Astrocyte (in vitro differentiated cells and primary cell): ENCODE measurements around the gene ANO7. TPM values are rescaled to one million over a fixed set of nuclear protein-coding genes. Genes with fewer than 3 reads are reported as not detected.

Experiments
- DNase-seq: peaks from one replicate; pipeline ENCODE4 v3.0.0-alpha.2; 2010; ENCODE audit warnings: low read depth
- FAIRE-seq: peaks from 2 replicates; lab custom pipeline; 2011; peaks lifted over from hg19 to GRCh38; lab: Jason Lieb, UNC
- H2AFZ ChIP-seq: 2 replicates; pipeline ENCODE4 v1.6.0; 2012; ENCODE audit warnings: low read depth, low read length, inconsistent platforms
- H3K27ac ChIP-seq: 2 replicates; pipeline ENCODE4 v1.5.1; 2011; ENCODE audit warnings: low read depth, low read length, inconsistent platforms
- H3K27me3 ChIP-seq: 2 replicates; pipeline ENCODE4 v1.6.0; 2011; ENCODE audit warnings: low read length, inconsistent platforms; ENCODE audit not compliant: insufficient read depth
- H3K36me3 ChIP-seq: 2 replicates; pipeline ENCODE4 v1.5.1; 2011; ENCODE audit warnings: low read length, inconsistent platforms; ENCODE audit not compliant: insufficient read depth
- H3K4me1 ChIP-seq: 2 replicates; pipeline ENCODE4 v1.5.1; 2011; ENCODE audit warnings: low read length, inconsistent platforms; ENCODE audit not compliant: insufficient read depth
- H3K4me2 ChIP-seq: 2 replicates; pipeline ENCODE4 v1.6.0; 2012; ENCODE audit warnings: low read length, inconsistent platforms
- H3K4me3 ChIP-seq: 2 replicates; pipeline ENCODE4 v1.5.1; 2011; ENCODE audit warnings: low read depth, mild to moderate bottlenecking, low read length, inconsistent platforms; ENCODE audit not compliant: insufficient read depth
- H3K79me2 ChIP-seq: 2 replicates; pipeline ENCODE4 v1.6.0; 2012; ENCODE audit warnings: mild to moderate bottlenecking, low read length, inconsistent platforms; ENCODE audit not compliant: insufficient read depth
- H3K9ac ChIP-seq: 2 replicates; pipeline ENCODE4 v1.6.0; 2012; ENCODE audit warnings: mild to moderate bottlenecking, low read length, inconsistent platforms
- H3K9me3 ChIP-seq: 2 replicates; pipeline ENCODE4 v1.5.1; 2012; ENCODE audit warnings: low read depth, mild to moderate bottlenecking, low read length, inconsistent platforms; ENCODE audit not compliant: insufficient read depth
- H4K20me1 ChIP-seq: 2 replicates; pipeline ENCODE4 v1.6.0; 2012; ENCODE audit warnings: low read length, inconsistent platforms; ENCODE audit not compliant: insufficient read depth
- H3K27ac Mint-ChIP-seq: one replicate; pipeline ENCODE4 v1.8.0; 2021; ENCODE audit warnings: mild to moderate bottlenecking, mixed read lengths; ENCODE audit not compliant: unreplicated experiment
- H3K27me3 Mint-ChIP-seq: one replicate; pipeline ENCODE4 v1.8.0; 2021; ENCODE audit warnings: low read depth, mixed read lengths; ENCODE audit not compliant: unreplicated experiment
- H3K36me3 Mint-ChIP-seq: one replicate; pipeline ENCODE4 v1.8.0; 2021; ENCODE audit warnings: low read depth, mixed read lengths; ENCODE audit not compliant: unreplicated experiment
- H3K4me1 Mint-ChIP-seq: one replicate; pipeline ENCODE4 v1.8.0; 2021; ENCODE audit warnings: low read depth, mixed read lengths; ENCODE audit not compliant: unreplicated experiment
- H3K4me3 Mint-ChIP-seq: one replicate; pipeline ENCODE4 v1.8.0; 2021; ENCODE audit warnings: mild to moderate bottlenecking, moderate library complexity, mixed read lengths; ENCODE audit not compliant: unreplicated experiment
- H3K9me3 Mint-ChIP-seq: one replicate; pipeline ENCODE4 v1.8.0; 2021; ENCODE audit warnings: mild to moderate bottlenecking, mixed read lengths; ENCODE audit not compliant: unreplicated experiment
- CTCF ChIP-seq: IDR thresholded peaks from 2 replicates; pipeline ENCODE4 v1.5.1; 2011; ENCODE audit warnings: low read depth, mild to moderate bottlenecking, inconsistent platforms, low read length, moderate library complexity; ENCODE audit not compliant: insufficient read depth
- EZH2 ChIP-seq: IDR thresholded peaks from 2 replicates; pipeline ENCODE4 v1.6.1; 2012; ENCODE audit warnings: mild to moderate bottlenecking, low read length, inconsistent platforms; ENCODE audit not compliant: insufficient read depth
- total RNA-seq: library from RNA; stranded (reverse); gene quantifications from 2 replicates; pipeline ENCODE4 v1.2.1, GENCODE V29; 2021

Gene ANO7
- total RNA-seq, 1 donor from 2014 or later = 7.1 TPM

- Histone ChIP-seq H3K9me3 (no peaks in the 10 kb centered on the region), H2AFZ (no peak overlapping the region), H3K4me1 (peaks cover 27% of the 10 kb centered on the region), H4K20me1 (peaks cover 22% of the 10 kb centered on the region), H3K9ac (no peak overlapping the region), H3K36me3 (peaks cover 10% of the 10 kb centered on the region), H3K27me3 (no peaks in the 10 kb centered on the region), H3K79me2 (no peaks in the 10 kb centered on the region), H3K4me2 (no peak overlapping the region), H3K27ac (no peak overlapping the region), H3K4me3 (no peak overlapping the region)
- H3K9me3 Mint-ChIP-seq = no peaks in the 10 kb centered on the region
- peaks cover 13% of the 10 kb centered on the region for H3K4me1 Mint-ChIP-seq
- no peaks in the 10 kb centered on the region for H3K27me3 Mint-ChIP-seq
- no peak for FAIRE-seq
- H3K4me3 Mint-ChIP-seq = no peak overlapping the region
- DNase-seq = no peak
- H3K36me3 Mint-ChIP-seq = peaks cover 16% of the 10 kb centered on the region
- TF ChIP-seq CTCF (no peak), EZH2 (no peak)
- H3K27ac Mint-ChIP-seq = no peak overlapping the region
These were observed 29.4 kb upstream of the ANO7 start for GRCh38 chr2:241159116-241159515.

GRCh38 chr2:241160318-241160717, 28.2 kb upstream of the ANO7 start:
- Mint-ChIP-seq H3K9me3 (no peaks in the 10 kb centered on the region), H3K36me3 (peaks cover 16% of the 10 kb centered on the region), H3K4me3 (no peak overlapping the region), H3K27ac (no peak overlapping the region), H3K27me3 (no peaks in the 10 kb centered on the region), H3K4me1 (peaks cover 13% of the 10 kb centered on the region)
- H3K9ac ChIP-seq = no peak overlapping the region
- peaks cover 27% of the 10 kb centered on the region for H3K4me1 ChIP-seq
- no peaks in the 10 kb centered on the region for H3K27me3 ChIP-seq
- peaks cover 6% of the 10 kb centered on the region for H3K36me3 ChIP-seq
- H3K4me2 ChIP-seq = no peak overlapping the region
- peaks cover 22% of the 10 kb centered on the region for H4K20me1 ChIP-seq
- DNase-seq = no peak
- no peak overlapping the region for H2AFZ ChIP-seq
- no peak overlapping the region for H3K27ac ChIP-seq
- H3K79me2 ChIP-seq = no peaks in the 10 kb centered on the region
- H3K4me3 ChIP-seq = no peak overlapping the region
- no peaks in the 10 kb centered on the region for H3K9me3 ChIP-seq
- no peak for FAIRE-seq
- no peak for TF ChIP-seq EZH2
- TF ChIP-seq CTCF = no peak

GRCh38 chr2:241161646-241162281, 26.7 kb upstream of the ANO7 start:
- Mint-ChIP-seq H3K27me3 (no peaks in the 10 kb centered on the region), H3K4me3 (no peak overlapping the region), H3K9me3 (no peaks in the 10 kb centered on the region), H3K4me1 (peaks cover 13% of the 10 kb centered on the region), H3K36me3 (peaks cover 22% of the 10 kb centered on the region), H3K27ac (peak overlapping the region; percentile 15)
- peaks cover 8% of the 10 kb centered on the region for H3K36me3 ChIP-seq
- TF ChIP-seq CTCF (no peak), EZH2 (no peak)
- H3K4me2 ChIP-seq = peak overlapping the region; percentile 38
- FAIRE-seq (peak; percentile 91), DNase-seq (peak; percentile 87)
- H3K27ac ChIP-seq = peak overlapping the region; percentile 30
- no peaks in the 10 kb centered on the region for H3K9me3 ChIP-seq
- no peaks in the 10 kb centered on the region for H3K27me3 ChIP-seq
- peaks cover 20% of the 10 kb centered on the region for H4K20me1 ChIP-seq
- no peak overlapping the region for H2AFZ ChIP-seq
- no peaks in the 10 kb centered on the region for H3K79me2 ChIP-seq
- H3K9ac ChIP-seq = no peak overlapping the region
- H3K4me1 ChIP-seq = peaks cover 25% of the 10 kb centered on the region
- no peak overlapping the region for H3K4me3 ChIP-seq
